Measurements from ENCODE around the gene PTK7.

The PTK7 gene

DNA sequence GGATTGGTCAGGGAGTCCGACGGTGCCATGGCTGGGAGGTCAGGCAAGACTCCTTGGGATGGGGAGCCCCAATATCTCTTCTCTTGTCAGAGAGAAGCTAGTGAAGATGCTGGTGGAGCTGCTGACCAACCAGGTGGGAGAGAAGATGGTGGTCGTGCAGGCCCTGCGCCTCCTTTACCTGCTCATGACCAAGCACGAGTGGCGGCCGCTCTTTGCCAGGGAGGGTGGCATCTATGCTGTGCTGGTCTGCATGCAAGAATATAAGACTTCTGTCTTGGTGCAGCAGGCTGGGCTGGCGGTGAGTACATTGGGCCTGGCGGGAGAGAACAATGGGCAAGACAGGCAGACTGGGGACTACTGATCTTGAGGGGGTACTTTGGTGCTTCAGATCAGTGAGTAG, 116.8 kb downstream of the PTK7 start:
- TF ChIP-seq, protein P1, sequence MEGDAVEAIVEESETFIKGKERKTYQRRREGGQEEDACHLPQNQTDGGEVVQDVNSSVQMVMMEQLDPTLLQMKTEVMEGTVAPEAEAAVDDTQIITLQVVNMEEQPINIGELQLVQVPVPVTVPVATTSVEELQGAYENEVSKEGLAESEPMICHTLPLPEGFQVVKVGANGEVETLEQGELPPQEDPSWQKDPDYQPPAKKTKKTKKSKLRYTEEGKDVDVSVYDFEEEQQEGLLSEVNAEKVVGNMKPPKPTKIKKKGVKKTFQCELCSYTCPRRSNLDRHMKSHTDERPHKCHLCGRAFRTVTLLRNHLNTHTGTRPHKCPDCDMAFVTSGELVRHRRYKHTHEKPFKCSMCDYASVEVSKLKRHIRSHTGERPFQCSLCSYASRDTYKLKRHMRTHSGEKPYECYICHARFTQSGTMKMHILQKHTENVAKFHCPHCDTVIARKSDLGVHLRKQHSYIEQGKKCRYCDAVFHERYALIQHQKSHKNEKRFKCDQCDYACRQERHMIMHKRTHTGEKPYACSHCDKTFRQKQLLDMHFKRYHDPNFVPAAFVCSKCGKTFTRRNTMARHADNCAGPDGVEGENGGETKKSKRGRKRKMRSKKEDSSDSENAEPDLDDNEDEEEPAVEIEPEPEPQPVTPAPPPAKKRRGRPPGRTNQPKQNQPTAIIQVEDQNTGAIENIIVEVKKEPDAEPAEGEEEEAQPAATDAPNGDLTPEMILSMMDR (IDR thresholded peaks at IDR 0.05; ENCODE audit: low read depth, low read length), result no peak
- DNase-seq (ENCODE audit: extremely low read depth, low read depth), result no peak

DNA sequence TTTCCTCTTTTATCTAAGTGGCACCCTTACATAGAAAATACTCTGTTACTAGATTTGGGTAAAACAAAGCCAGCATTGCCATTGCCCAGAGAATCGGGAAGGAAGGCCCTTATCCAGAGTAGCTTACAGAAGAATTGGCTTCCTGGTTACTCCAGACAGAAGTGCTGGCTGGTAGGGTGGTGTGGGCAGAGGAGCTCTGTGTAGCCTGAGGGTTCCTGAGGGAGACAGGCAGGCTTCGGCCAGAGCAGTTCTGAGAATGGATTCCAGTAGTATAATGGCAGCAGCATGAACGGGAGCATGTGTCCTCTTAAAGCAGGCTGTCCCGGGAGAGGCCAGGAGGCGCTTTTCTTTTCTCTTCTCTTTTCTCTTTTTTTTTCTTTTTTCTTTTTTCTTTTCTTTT, 117.8 kb downstream of the PTK7 start:
- TF ChIP-seq, protein P1 (IDR thresholded peaks at IDR 0.05; ENCODE audit: low read depth, low read length), result no peak
- DNase-seq (ENCODE audit: extremely low read depth, low read depth), result no peak

DNA sequence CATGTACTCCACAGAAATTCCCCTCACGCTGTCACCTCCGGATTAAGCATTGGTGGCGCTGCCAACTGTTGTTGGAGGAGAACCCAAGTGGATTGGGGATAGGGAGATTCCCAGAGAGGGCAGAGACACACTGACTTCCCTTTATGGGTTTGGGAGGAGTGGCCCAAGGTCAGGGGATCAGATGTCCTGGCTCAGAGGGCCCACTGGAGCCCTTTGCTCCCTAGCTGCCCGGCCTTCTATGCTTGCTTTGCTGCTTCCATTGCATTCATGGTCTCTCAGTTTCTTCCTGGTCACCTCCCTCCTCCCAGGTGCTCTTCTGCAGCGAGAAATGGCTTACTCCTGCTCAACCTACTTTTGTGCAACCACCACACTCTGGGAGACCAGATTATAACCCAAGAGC, 120.2 kb downstream of the PTK7 start:
- no peak for DNase-seq (ENCODE audit: extremely low read depth, low read depth)
- TF ChIP-seq, protein P1 (IDR thresholded peaks at IDR 0.05; ENCODE audit: low read depth, low read length), result no peak

DNA sequence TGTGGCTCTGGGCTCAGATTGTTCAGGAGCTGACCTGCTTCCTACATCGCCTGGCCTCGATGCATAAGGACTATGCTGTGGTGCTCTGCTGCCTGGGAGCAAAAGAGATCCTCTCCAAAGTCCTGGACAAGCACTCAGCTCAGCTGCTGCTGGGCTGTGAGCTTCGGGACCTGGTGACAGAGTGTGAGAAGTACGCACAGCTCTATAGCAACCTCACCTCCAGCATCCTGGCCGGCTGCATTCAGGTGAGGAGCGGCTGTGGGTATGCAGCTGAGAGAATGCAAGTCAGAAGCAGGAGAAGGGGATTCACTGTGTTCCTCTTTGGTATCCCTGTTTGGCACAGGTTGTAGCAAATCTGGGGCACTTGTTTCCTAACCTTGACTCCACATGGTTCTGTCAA, 123.8 kb downstream of the PTK7 start:
- DNase-seq (ENCODE audit: extremely low read depth, low read depth), result no peak
- TF ChIP-seq, protein P1 (IDR thresholded peaks at IDR 0.05; ENCODE audit: low read depth, low read length), result no peak

DNA sequence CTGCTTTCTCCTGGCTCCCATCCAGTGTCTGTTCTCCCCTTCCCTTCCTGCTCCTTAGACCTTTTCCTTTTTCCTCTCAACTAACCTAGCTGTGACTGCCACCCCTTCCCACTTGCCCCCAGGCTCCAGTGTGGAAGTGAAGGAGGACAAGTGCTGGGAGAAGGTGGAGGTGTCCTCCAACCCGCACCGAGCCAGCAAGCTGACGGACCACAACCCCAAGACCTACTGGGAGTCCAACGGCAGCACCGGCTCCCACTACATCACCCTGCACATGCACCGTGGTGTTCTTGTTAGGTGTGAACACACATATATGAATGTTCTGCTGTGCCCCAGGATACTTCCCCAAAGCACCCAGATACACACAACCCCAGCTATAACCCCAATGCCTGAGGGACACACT, 124.4 kb downstream of the PTK7 start:
- TF ChIP-seq, protein P1 (IDR thresholded peaks at IDR 0.05; ENCODE audit: low read depth, low read length), result no peak
- no peak for DNase-seq (ENCODE audit: extremely low read depth, low read depth)

DNA sequence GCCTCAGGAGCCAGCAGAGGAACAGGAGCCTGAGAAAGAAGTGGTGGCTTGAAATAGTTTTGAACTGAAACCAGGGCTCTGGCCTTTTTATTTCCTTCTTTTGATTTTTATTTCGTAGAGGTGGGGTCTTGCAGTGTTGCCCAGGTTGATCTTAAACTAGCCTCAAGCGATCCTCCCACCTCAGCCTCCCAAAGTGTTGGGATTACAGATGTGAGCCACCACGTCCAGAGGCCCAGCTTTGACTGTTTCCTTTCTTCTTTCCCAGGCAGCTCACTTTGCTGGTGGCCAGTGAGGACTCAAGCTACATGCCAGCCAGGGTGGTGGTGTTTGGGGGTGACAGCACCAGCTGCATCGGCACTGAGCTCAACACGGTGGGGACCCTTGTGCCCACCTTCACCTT, 126.3 kb downstream of the PTK7 start:
- DNase-seq (ENCODE audit: extremely low read depth, low read depth), result no peak
- TF ChIP-seq, protein P1 (IDR thresholded peaks at IDR 0.05; ENCODE audit: low read depth, low read length), result no peak

DNA sequence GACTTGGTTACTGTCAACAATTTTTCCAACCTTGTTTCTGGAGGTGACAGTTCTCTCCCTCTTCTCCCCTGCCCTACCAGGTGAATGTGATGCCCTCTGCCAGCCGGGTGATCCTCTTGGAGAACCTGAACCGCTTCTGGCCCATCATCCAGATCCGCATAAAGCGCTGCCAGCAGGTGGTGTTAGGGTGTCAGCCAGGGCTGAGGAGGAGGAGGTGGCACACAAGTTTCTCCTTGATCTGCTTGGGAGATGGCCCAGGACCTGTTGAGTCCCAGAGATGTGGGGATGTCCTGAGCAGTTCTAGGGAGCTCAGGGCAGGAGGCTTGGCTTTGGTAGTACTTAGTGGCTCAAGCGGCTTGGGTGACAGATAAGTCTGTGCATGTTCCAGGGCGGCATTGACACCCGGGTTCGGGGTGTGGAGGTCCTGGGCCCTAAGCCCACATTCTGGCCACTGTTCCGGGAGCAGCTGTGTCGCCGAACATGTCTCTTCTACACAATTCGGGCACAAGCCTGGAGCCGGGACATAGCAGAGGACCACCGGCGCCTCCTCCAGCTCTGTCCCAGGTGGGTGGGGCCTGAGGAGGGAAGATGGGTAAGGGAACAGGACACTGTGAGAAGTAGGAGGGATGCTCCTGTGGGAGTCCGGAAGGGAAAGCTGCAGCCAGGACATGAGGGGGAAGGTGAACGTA, 127.1 kb downstream of the PTK7 start:
- no peak for DNase-seq (ENCODE audit: extremely low read depth, low read depth)
- TF ChIP-seq, protein P1 (IDR thresholded peaks at IDR 0.05; ENCODE audit: low read depth, low read length), result no peak

All from AG09319 (cell line).